DLD1 (cell line): ENCODE results near the gene HSFX3.
"Not testable (repeated sequence)": the region's sequence is repeated elsewhere in the genome, so short reads cannot be mapped to it uniquely, and the experiment has no call there.

Source experiments
- in situ Hi-C: cut with HindIII; loops from 2 replicates; pipeline ENCODE4 v1.10.0; 2017; ENCODE audit warnings: low sequenced_read_pairs

Gene HSFX3

GRCh38 chrX:149549701-149550100 lies at the start of gene HSFX3:
Gene HSFX3, minus strand, starts transcription at chrX:149549924. Its CDS starts 72 bp downstream, at chrX:149549852.
- in situ Hi-C loops: not testable (repeated sequence)

GRCh38 chrX:149598603-149599002 lies 48.9 kb upstream of the HSFX3 start:
- in situ Hi-C loops: not testable (repeated sequence)

GRCh38 chrX:149595943-149596342 lies 46.2 kb upstream of the HSFX3 start:
- in situ Hi-C loops: not testable (repeated sequence)

- in situ Hi-C loops: not testable (repeated sequence)
Observed at GRCh38 chrX:149595214-149595613, 45.5 kb upstream of the HSFX3 start, which contains the start of gene HSFX2. Gene HSFX2, minus strand, starts transcription at chrX:149595314. Its CDS starts 614 bp downstream, at chrX:149594700.

GRCh38 chrX:149590993-149591392 lies 41.3 kb upstream of the HSFX3 start:
- in situ Hi-C loops: not testable (repeated sequence)

GRCh38 chrX:149587359-149587758 lies 37.6 kb upstream of the HSFX3 start, which contains the start of gene MAGEA9B:
Gene MAGEA9B, minus strand, starts transcription at chrX:149587459. Its CDS starts 4,280 bp downstream, at chrX:149583179.
- in situ Hi-C loops: not testable (repeated sequence)

- in situ Hi-C loops: not testable (repeated sequence)
Observed at GRCh38 chrX:149585631-149586030, 35.9 kb upstream of the HSFX3 start.

- in situ Hi-C loops: not testable (repeated sequence)
Observed at GRCh38 chrX:149573456-149573855, 23.7 kb upstream of the HSFX3 start.

- in situ Hi-C loops: no loop called here
Observed at GRCh38 chrX:149572743-149573142, 23.0 kb upstream of the HSFX3 start.

- in situ Hi-C loops: no loop called here
Observed at GRCh38 chrX:149571770-149572169, 22.0 kb upstream of the HSFX3 start.

- in situ Hi-C loops: no loop called here
Observed at GRCh38 chrX:149570668-149571067, 20.9 kb upstream of the HSFX3 start.

- in situ Hi-C loops: no loop called here
Observed at GRCh38 chrX:149569770-149570169, 20.0 kb upstream of the HSFX3 start.

GRCh38 chrX:149568701-149569296 lies 19.1 kb upstream of the HSFX3 start:
- in situ Hi-C loops: no loop called here

- in situ Hi-C loops: no loop called here
Observed at GRCh38 chrX:149567621-149568417, 18.1 kb upstream of the HSFX3 start.

GRCh38 chrX:149563359-149563758 lies 13.6 kb upstream of the HSFX3 start:
- in situ Hi-C loops: no loop called here

- in situ Hi-C loops: not testable (repeated sequence)
Observed at GRCh38 chrX:149555251-149555650, 5.5 kb upstream of the HSFX3 start.

GRCh38 chrX:149551939-149552248 lies 2.2 kb upstream of the HSFX3 start:
- in situ Hi-C loops: not testable (repeated sequence)

GRCh38 chrX:149551245-149551938 lies 1.7 kb upstream of the HSFX3 start:
- in situ Hi-C loops: not testable (repeated sequence)

GRCh38 chrX:149550454-149550853 lies 730 bp upstream of the HSFX3 start:
- in situ Hi-C loops: not testable (repeated sequence)

- in situ Hi-C loops: not testable (repeated sequence)
Observed at GRCh38 chrX:149547782-149548181, 1.9 kb downstream of the HSFX3 start.

GRCh38 chrX:149546962-149547361 lies 2.8 kb downstream of the HSFX3 start:
- in situ Hi-C loops: not testable (repeated sequence)
